ENCODE measurements around the gene GABRR2.

GABRR2 gene

DNA sequence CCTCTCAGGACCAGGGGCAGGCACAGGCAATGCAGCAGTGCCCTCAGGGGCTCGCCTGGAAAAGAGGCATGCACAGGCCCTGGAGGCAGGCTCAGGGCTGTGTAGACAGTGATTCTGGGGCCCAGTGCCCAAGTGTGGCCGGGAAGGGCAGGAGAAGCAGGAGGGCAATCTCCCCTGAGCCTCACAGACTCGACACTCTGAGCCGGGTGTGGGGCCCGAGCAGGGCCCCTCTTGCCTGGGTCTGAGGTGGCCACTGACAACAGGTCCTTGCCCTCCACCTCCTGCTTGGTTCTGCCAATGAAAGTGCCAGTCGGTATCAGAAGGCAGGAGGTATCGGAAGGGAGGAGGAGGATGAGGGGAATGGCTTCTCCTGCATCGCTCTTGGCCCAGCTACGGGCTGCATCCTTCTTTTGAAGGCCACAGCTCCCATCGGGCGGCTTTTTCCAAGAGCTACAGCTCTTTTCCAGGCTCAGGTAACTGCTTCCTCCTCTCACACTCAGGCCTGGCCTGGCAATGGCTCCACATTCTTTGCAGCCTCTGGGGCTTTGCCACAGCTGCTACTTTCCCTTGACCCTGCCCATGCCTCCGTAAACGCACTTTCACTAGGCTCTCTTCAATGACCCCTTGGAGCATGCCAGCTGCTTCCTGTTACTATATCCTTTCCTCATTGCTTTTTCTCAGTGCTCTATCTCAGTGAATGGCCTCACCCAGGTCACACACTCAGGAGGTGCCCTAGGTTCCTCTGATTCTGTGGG lies 24.5 kb downstream of the GABRR2 start:
- peak; percentile 2 for DNase-seq

DNA sequence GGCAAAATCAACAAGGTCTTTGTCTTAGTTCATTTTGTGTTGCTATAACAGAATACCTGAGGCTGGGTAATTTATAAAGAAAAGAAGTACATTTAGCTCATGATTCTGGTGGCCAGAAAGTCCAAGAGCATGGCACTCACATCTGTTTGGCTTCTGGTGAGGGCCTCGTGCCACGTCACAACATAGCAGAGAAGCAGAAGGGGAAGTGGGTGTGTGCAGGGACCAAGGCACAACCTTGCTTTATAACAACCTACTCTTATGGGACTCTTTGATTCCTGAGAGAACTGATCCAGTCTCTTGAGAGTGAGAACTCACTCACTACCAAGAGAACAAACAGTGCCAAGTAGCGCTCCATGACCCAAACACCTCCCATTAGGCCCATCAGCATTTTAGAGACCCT lies 25.4 kb downstream of the GABRR2 start:
- DNase-seq: peak; percentile 7

DNA sequence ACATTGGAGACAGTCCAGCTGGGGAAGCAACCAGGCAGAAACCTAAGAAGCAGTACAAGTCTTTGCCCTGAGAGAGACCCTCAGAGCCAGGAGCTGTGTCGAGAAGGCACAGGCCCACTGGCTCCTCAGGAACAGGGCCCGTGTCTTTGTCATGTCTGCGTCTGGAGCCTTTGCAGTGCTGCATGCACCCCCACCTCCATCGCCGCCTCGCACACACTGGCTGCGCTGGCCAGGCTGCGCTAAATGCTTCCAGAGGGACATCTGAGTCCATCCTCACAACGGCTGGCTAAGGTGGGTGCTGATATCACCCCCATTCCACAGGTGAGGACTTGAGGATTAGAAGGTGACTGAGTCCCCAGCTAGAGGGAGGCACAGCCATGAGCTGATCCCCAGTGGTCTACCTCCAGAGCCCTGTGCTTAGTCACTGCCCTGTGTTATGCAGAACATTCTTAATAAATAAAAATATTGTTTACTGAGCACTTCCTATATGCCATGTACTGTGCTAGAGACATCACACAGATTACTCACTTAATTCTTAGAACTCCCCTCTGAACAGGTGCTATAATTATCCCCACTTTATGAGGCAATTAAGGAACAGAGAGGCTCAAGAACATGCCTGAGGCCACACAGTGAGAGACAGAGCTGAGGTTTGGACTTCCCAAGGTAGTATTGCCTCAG lies 27.6 kb downstream of the GABRR2 start:
- peak; percentile 8 for DNase-seq

DNA sequence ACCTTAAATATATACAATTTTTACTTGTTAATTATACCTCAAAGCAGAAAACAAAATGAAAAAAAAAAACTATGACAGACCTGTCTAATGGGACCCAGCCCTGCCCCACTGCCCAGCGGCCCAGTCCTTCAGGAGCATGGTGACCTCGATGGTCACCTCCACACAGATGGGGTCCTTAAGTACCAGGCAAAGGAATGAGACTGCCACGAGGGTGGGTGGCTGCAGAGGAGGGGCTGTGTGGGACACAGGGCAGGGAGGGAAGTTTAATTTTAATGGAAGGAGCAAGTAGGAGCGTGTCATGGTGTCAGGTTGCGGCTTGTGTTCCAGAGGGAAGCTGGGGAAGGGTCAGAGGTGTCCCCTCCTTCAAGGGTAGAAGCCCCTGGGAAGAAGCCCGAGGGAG lies 28.6 kb downstream of the GABRR2 start:
- no peak for DNase-seq

DNA sequence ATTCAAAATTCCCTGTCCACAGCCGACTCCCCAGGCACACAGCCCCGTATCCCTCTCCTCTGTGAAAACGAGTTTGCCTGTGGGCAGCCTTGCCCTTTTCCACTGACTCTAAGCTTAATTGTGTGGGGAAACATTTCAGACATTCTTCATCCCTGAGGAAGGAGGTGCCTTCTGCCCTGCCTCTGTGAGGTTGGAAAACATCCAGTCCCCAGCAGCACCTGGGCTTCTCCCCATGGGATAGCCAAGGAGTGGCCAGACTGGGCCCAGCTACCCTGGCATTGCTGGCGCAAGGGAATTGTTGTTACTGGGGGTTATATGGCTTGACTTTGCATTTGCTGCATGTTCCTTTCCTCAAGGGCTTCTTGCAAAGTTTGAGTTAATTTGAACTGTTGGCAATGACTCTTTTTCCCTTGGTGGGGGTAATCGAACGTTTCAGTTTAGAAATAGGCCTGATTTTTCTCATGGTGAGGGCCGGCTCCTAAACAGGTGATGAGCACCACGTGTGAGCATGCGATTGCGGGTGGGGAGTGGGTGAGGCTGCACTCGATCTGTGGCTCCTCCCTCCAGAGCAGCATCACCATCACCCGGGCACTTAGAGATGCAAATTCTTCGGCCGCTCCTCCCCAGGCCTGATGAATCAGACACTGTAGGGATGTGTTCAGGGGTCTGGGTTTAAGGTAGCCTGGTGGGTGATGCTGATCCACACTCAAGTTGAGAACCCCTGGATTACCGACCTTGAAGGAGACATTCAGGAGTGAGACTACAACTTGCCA lies 29.9 kb downstream of the GABRR2 start:
- DNase-seq: no peak

DNA sequence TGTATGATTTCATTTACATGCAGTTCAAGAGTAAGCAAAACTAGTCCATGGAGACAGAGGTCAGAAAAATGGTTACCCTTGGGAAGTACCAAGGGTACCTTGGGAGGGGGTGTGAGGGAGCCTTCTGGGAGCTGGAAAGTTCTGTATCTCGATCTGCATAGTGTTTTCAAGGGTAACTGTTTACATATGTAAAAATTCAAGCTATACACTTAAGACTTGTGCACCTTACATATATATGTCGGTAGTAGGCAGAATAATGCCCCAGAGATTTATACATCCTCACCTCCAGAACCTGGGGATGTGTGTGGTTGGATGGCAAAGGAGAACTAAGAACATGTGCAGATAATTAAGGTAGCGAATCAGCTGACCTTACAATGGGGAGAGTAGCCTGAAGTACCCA lies 31.0 kb downstream of the GABRR2 start:
- no peak for DNase-seq

DNA sequence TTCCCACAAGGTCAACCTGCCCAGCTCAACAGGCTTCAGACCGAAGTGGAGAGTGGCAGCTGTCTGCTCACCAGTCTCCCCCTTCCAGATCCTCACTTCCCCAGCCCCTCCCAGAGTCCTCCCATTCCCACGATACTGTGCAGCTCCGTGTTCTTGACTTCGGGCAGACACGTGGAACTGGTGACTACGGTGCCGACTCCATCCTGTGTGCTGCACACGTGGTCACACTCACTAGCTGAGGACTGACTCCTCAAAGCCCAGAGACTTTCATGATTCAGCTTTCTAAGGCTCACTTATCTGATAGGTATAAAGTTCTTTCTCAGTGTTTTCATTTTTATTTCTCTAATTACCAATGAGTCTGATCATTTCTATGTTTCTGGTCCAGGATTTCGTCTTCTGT lies 32.4 kb downstream of the GABRR2 start:
- no peak for DNase-seq

DNA sequence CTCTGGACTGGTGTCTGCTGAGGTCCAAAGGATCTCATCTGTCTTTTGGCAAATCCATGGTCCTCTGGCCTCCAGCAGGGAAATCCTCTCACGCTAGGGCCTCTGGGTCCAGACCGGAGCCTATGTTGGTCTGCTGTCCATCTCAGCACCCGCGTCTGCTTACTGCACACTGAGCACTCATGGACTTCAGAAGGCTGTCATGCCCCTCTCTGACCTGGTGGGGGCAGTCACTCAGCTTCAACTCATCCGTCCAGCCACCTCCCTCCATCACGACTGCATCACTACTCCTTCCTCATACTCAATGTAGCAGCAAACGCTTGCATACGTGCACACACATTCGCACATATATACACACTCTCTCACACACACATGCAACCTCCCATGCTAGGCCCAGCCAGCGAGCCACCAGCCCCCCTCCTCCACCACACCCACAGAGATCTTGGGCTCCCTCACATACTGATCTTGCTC lies 33.3 kb downstream of the GABRR2 start:
- DNase-seq: peak; percentile 89

DNA sequence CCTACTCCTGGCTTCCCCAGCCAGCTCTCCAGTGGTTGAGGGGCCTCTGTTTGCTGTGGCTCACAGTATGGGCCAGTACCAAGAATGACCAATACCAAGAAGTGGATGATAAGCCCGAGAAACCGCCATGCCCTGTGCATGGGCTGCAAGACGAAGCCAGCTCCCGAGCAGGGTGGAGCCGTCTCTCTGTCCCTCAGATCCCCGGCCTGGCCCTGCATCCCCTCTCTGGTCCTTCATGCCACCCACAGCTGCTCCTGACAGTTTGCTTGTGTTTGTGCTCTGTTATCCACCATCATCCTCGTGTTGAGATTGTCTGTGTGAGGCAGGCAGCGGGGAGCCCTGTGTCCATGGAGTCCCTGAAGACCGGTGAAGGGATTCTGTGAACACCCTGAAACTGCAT lies 36.1 kb downstream of the GABRR2 start:
- DNase-seq: no peak

DNA sequence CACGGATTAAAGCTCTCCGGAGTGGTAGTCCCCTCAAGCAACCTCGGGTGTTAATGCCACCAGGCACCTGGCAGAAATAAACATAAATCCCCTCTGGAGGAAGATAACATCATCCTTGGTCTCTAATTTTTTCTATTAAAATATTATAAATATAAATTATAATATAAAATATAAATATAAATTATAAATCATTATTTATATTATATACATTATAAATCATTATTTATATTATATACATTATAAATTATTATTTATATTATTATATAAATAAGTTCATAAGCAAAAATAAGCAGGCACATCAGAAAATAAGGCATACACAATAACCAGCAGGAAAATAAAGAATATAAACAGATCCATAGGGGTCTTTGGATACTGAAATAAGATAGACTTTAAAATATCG lies 39.2 kb downstream of the GABRR2 start:
- no peak for DNase-seq

DNA sequence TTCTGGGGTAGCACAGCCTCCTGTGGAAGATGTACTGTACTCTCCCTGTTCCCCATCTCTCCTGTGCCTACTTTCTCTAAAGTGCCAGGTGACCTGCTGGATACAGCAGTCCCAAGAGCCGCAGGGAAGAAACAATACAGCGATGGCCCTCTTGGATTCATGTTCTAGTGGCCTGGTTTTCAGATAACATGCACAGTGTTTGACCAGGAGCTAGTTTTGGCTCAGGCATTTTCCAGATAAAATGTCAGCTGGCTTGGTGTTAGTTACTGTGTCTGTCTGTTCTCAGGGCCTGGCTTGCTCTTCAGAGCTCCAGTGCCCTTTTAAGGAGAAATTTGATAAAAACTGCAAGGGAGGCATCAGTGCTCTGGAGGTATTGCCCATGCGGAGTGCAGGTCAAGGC lies 41.3 kb downstream of the GABRR2 start:
- no peak for DNase-seq

DNA sequence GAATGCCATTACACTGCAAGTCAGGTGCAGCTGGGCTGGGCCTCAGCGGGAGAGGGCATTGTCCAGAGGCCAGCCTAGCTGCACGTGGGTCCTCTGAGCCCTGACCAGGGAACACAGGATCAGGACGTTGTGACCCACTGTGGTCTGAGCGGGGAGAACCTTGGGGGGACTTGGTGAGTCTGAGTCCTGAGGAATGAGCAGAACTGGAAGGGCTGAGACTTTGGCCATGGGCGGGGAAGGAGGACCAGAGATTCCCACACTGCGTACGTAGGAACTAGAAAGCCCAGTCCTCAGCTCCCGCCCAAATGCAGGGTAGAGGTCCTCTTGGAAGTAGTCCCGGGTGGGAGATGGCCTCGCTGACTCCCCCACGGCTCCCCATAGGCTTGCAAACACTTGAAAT lies 42.5 kb downstream of the GABRR2 start:
- no peak for DNase-seq

DNA sequence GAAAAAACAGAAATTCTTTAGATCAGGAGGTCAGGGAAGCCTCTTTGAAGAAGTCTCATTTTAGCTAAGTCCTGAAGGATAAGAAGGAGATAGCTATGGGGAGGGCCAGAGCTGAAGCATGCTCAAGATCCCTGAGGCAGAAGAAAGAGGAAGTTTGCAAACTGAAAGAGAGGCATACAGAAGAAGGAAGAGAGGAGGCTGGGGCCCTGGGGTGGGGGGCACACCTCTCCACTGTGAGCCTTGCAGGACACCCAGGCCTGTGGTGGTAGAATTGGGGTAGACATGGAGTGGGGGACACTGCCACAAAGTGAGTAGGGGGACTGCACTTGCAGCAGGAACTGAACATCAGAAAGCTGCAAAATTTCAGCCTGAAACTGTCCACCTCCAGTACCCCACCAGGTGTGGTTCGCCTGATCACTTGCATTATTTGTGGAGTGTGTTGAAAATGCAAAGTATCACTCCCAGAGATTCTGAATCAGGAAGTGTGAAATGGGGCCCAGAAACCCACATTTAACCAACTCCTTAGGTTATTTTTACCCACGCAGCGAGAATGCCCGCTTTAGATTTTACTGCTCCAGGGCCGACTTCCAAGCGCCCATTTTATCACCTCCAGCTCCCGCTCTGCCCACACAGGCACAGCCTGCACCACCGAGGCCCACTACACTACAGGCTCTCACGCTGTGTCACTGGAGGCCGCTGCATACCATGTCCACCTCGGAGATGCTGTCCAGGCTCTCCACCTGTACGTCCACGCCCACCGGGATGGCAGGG lies 44.0 kb downstream of the GABRR2 start:
- DNase-seq: peak; percentile 74

DNA sequence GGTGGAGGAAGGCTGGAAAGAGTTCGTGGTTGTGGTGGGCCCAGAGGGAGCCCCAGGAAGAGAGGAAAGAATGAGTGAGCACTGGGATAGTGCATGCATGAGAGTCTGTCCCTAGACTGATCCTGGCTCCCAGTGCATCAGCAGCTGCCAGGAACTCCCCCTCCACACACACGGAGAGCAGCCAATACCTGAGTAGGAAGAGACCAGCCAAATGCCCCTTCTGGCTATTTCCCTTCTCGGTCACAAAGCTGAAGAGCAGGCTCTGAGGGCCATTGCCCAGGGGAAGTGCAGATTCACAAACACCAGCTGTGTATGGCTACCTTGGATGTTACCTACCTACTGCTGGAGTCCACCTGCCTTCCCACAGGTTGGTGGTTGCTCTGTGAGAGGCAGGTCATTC lies 45.1 kb downstream of the GABRR2 start:
- DNase-seq: no peak

DNA sequence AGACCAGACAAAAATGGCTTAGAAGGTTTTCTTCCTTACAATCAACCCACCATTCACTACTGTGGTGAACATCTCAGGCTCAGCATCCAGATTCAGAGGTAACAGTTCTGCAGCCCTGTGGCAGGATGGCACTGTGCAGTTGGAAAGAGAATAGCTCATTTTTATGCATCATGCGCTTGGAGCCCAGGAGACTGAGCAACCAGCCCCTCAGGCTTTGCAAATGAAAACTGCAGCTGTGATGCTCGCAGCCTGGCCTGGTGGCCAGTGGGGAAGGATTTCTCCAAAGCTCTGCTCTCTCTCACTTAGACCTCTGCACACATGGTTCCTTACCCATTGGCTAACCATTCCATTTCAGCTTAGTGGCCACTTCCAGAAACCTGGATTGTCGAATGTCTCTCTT lies 45.8 kb downstream of the GABRR2 start:
- DNase-seq: no peak

DNA sequence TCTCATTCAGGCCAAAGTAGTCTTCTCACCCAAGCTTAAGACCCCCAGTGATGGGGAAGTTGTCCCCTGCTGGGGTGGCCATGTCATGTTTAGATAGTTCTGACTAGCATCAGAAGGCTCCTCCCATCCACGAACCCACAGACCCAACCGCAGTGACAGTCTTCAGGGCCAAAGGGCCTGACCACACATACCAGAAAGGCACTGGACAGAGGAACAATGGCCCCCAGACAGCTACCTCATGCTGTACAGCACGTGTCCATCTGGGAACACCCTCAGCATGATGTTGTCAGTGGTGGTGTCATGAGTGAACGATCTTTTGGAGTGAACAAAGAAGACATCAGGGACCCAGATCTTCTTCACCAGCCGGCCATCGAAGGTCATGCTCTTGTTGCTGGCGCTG lies 46.3 kb downstream of the GABRR2 start:
- DNase-seq: peak; percentile 5

DNA sequence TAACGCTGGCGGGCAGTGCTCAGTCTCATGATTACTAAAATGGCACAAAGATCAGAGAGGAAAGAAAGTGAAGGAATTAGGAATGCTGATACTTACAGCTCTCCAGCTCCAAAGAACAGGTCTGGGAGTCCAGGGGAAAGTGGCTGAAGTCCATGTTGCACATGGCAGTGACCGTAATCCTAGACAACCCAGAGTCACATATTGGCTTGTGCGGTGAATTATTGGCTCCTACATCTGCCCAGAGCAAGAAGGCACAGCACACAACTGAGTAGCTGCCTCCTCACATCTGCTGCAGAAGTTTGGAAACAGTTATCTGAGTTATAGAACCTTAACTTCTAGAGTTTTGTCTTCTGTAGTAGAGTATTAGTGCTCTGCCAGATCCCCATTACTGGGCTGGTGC lies 47.2 kb downstream of the GABRR2 start:
- DNase-seq: no peak

DNA sequence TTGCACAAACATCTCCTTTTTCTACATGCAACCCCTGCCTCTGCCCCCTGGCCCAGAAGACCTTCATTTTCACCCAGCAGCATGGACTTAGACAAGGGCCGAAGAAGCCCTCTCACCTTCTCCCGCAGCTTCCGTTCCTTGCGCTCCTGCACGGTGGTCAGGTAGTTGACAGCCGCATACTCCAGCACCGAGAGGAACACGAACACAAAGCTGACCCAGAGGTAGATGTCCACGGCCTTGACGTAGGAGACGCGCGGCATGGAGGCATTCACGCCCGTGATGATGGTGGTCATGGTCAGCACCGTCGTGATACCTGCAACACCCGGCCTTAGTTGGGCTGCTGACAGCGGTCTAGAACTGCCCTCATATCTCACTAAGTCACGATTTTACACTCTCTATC lies 50.8 kb downstream of the GABRR2 start:
- no peak for DNase-seq

DNA sequence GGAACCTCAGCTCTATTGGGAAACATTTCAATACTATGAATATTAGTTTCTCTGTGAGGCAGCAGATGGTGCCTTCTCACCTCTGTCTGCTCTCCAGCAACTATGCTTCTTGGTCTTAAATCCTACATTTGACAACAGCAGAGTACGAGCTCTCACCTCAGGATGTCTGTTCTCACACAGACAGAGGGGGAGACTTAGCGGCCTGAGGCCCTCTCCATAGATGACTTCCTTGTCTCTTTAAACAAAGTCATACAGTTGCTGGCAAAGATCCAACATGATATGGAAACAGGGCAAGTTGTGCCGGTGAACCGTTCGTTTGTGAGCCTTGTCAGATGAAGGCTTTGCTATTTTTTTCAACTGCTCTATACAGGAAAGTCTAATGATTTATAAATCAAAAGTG lies 54.3 kb downstream of the GABRR2 start:
- peak; percentile 70 for DNase-seq

DNA sequence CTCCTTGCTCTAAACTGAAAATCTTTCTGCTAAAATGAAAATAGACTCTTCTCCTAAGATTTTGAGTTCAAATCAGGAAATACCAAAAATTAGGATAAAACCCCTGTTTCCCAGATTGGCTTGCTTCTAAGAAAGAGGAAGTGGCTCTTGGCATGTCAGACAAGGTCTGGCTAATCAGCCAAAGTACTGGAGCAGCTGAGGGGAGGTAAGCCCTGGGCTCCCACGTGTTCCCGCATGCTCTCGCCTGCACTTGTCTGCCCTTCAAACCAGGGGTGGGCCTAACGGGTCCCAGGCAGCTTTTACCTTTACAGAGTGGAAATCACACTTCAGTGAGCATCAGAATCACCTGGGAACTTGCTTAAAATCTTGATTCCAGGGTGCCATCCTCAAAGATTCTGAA lies 54.8 kb downstream of the GABRR2 start:
- DNase-seq: peak; percentile 87

DNA sequence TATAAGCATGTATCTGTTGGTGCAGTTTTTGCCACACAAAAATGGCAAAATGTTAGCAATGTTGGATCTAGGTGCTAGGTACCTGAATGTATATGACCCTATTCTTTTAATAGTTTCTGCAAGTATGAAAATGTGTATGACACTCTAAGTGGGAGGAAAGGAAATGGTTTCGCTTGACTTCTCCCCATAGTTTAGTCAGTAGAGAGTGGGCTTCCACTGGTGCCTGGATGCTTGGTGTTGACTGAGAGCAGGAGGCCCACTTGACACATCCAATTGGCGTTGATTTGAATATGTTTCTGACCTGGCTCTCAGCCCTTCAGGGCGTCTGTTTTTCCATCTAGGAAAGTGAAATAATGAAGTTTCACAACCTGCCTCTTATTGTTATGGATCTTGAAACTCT lies 56.2 kb downstream of the GABRR2 start:
- no peak for DNase-seq

DNA sequence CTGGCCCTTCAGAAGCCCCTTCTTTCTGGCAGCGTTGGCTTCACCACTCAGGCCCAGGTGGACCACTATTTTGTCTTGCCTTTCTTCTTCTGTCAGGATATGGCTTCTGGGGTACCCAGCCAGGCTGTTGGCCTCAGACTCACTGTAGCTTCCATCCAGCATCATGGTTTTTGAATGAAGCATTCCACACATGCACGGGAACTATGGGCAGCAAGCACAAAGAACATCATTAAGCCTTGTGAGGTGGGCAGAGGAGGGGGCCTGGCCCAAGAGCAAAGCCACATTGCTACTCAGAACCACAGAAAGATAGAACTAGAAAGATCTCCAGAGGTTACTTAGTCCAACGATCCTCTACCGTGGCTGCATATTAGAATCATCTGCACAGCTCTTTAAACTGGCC lies 57.3 kb downstream of the GABRR2 start:
- no peak for DNase-seq

DNA sequence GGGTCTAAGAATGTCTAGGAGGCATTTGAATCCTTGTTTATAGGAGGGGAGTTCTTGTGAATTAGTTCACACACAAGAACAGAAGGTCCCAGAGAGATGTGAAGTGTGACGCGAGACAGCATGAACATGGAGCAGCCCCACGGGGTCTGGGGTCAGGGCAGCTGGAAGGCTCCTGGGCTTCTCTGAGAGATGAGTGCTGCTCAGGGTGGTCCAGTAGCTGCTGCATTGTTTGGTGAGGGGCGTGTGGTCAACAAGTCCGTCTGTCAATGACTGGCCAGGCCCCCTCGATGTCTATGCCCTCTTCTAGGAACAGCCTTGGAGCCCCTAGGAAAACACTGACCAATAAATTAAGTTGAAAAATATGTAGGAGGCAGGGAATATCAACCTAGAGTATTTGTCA lies 57.8 kb downstream of the GABRR2 start:
- no peak for DNase-seq

All from MV-4-11 (cell line).